ENCODE results near the gene ZRANB1. TPM values are rescaled to one million over a fixed set of nuclear protein-coding genes. Genes with fewer than 3 reads are reported as not detected.

ZRANB1 gene
- total and polyA plus RNA-seq, 2 of the 13 experiments (the other 11 are each of a cell fraction or from before 2014, with no cell fraction given), result 10.3 to 19.6 TPM

DNA sequence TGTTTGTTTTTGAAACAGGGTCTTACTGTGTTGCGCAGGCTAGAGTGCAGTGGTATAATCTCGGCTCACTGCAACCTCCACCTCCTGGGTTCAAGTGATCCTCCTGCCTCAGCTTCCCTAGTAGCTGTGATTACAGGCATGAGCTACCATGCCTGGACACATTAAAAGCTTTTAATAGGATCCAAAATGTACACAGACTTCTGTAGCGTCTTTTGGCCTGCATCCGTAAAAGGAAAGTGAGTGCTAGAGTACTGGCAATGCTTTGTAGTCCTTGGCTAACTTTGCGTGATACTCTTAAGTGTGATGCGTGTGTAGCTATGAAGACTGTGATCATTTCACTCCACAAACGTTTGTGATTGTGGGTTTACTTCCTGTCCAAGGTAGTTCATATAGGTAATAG lies 13.3 kb downstream of the ZRANB1 start (continued):
- no peak for TF ChIP-seq SMYD3 (CRISPR knock-in tag; IDR thresholded peaks at IDR 0.05)
- no peak for TF ChIP-seq HOXA7 (CRISPR knock-in tag; IDR thresholded peaks at IDR 0.05)
- no peak for TF ChIP-seq TBX2 (CRISPR knock-in tag; IDR thresholded peaks at IDR 0.05; ENCODE audit: borderline replicate concordance)
- TF ChIP-seq ZNF451 (CRISPR knock-in tag; IDR thresholded peaks at IDR 0.05), result no peak

- H3K4me3 ChIP-seq (replicated peaks in 1 of 3; ENCODE audit: insufficient read depth in 1 of 3, low read depth in 2 of 3, low read length in 3 of 3), result no peak overlapping the region
- no peaks in the 10 kb centered on the region; a peak in 1 of 5 replicates for H3K27me3 ChIP-seq (ENCODE audit: control insufficient read depth in 1 of 2, insufficient read depth in 2 of 2, low read length in 2 of 2)
- intact Hi-C loops (cut with micrococcal nuclease; ENCODE audit: unreplicated experiment) (no loop called here), in situ Hi-C loops (cut with HindIII; ENCODE audit: extremely low pct_ligation_motif_present, low pct_unique_long_range_greater_than_20kb) (no loop called here)
- peaks cover 19% of the 10 kb centered on the region for H4K20me1 ChIP-seq (ENCODE audit: insufficient read depth, low read length)
- no peak overlapping the region for H2AFZ ChIP-seq (ENCODE audit: low read length)
- no peak overlapping the region for H3K4me2 ChIP-seq (ENCODE audit: low read depth, low read length)
- POLR2A ChIA-PET, result no interaction called here
- H3K9me3 ChIP-seq (ENCODE audit: low read length), result no peaks in the 10 kb centered on the region
- 94% methylated on average over 10 of the region's 10 CpGs for WGBS (ENCODE audit: low lambda C conversion rate)
- CTCF ChIA-PET (ENCODE audit: low intra/inter-chr PET ratio, low total read pairs), result no interaction called here
- peaks cover 1 to 4% of the 10 kb centered on the region in 2 experiments; a peak in 2 of 5 replicates for H3K36me3 ChIP-seq (replicated peaks in 1 of 2; ENCODE audit: control insufficient read depth in 1 of 2, insufficient read depth in 2 of 2, low read length in 2 of 2)
- H3K4me1 ChIP-seq (ENCODE audit: insufficient read depth, low read length), result peaks cover 13% of the 10 kb centered on the region
- H3K9ac ChIP-seq (ENCODE audit: insufficient read depth, low read depth, low read length), result no peak overlapping the region
- ATAC-seq (no peak), DNase-seq (ENCODE audit: low spot score) (no peak), FAIRE-seq (no peak)
- no TSS peak for BruUV-seq (replicated peaks)
- H3K79me2 ChIP-seq (ENCODE audit: insufficient read depth, low read length), result peaks cover 67% of the 10 kb centered on the region
- no peak overlapping the region for H3K27ac ChIP-seq (ENCODE audit: extremely low read length, insufficient read depth, low read length)
- TF ChIP-seq DNMT3B (CRISPR knock-in tag; conservative IDR thresholded peaks at IDR 0.05) (no peak), FOXA3 (CRISPR knock-in tag; IDR thresholded peaks at IDR 0.05) (no peak), ZNF619 (CRISPR knock-in tag; IDR thresholded peaks at IDR 0.05) (no peak), TSC22D2 (CRISPR knock-in tag; IDR thresholded peaks at IDR 0.05; ENCODE audit: borderline replicate concordance) (no peak), ZGPAT (CRISPR knock-in tag; IDR thresholded peaks at IDR 0.05) (no peak), TOPORS (CRISPR knock-in tag; IDR thresholded peaks at IDR 0.05) (no peak), ZEB1 (IDR thresholded peaks at IDR 0.05; ENCODE audit: insufficient replicate concordance, low read depth) (no peak), ZNF12 (CRISPR knock-in tag; IDR thresholded peaks at IDR 0.05) (no peak), ZNF232 (CRISPR knock-in tag; IDR thresholded peaks at IDR 0.05; ENCODE audit: borderline replicate concordance) (no peak), HDAC1 (CRISPR knock-in tag; IDR thresholded peaks at IDR 0.05) (no peak), NONO (IDR thresholded peaks at IDR 0.05) (no peak), NONO (CRISPR knock-in tag; conservative IDR thresholded peaks at IDR 0.05) (no peak)
- TF ChIP-seq, protein P1, sequence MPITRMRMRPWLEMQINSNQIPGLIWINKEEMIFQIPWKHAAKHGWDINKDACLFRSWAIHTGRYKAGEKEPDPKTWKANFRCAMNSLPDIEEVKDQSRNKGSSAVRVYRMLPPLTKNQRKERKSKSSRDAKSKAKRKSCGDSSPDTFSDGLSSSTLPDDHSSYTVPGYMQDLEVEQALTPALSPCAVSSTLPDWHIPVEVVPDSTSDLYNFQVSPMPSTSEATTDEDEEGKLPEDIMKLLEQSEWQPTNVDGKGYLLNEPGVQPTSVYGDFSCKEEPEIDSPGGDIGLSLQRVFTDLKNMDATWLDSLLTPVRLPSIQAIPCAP (CRISPR knock-in tag; IDR thresholded peaks at IDR 0.05; ENCODE audit: low read depth), result no peak
- TF ChIP-seq, protein P2, sequence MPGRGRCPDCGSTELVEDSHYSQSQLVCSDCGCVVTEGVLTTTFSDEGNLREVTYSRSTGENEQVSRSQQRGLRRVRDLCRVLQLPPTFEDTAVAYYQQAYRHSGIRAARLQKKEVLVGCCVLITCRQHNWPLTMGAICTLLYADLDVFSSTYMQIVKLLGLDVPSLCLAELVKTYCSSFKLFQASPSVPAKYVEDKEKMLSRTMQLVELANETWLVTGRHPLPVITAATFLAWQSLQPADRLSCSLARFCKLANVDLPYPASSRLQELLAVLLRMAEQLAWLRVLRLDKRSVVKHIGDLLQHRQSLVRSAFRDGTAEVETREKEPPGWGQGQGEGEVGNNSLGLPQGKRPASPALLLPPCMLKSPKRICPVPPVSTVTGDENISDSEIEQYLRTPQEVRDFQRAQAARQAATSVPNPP (CRISPR knock-in tag; IDR thresholded peaks at IDR 0.05), result no peak
- TF ChIP-seq, protein P3, sequence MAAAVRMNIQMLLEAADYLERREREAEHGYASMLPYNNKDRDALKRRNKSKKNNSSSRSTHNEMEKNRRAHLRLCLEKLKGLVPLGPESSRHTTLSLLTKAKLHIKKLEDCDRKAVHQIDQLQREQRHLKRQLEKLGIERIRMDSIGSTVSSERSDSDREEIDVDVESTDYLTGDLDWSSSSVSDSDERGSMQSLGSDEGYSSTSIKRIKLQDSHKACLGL (CRISPR knock-in tag; IDR thresholded peaks at IDR 0.05), result no peak
- TF ChIP-seq, protein P4, sequence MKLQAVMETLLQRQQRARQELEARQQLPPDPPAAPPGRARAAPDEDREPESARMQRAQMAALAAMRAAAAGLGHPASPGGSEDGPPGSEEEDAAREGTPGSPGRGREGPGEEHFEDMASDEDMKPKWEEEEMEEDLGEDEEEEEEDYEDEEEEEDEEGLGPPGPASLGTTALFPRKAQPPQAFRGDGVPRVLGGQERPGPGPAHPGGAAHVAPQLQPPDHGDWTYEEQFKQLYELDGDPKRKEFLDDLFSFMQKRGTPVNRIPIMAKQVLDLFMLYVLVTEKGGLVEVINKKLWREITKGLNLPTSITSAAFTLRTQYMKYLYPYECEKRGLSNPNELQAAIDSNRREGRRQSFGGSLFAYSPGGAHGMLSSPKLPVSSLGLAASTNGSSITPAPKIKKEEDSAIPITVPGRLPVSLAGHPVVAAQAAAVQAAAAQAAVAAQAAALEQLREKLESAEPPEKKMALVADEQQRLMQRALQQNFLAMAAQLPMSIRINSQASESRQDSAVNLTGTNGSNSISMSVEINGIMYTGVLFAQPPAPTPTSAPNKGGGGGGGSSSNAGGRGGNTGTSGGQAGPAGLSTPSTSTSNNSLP (IDR thresholded peaks at IDR 0.05; ENCODE audit: low read depth, low read length), result no peak
These were observed 13.9 kb downstream of the ZRANB1 start for GRCh38 chr10:124955868-124956267.

Measured in HepG2 (cell line).